ENCODE results near the gene SEMA3A.

The SEMA3A gene

GRCh38 chr7:84150370-84150769 is 44.2 kb downstream of the SEMA3A start:
- DNase-seq = peak; percentile 3

GRCh38 chr7:84149573-84149972 is 45.0 kb downstream of the SEMA3A start:
- DNase-seq = no peak

- DNase-seq = no peak
Measured at GRCh38 chr7:84145892-84146291, 48.7 kb downstream of the SEMA3A start.

GRCh38 chr7:84144935-84145334 is 49.7 kb downstream of the SEMA3A start:
- DNase-seq = no peak

- no peak for DNase-seq
Measured at GRCh38 chr7:84144480-84144879, 50.1 kb downstream of the SEMA3A start.

GRCh38 chr7:84142726-84143125 is 51.9 kb downstream of the SEMA3A start:
- no peak for DNase-seq

GRCh38 chr7:84139986-84140729 is 54.4 kb downstream of the SEMA3A start:
- DNase-seq = no peak

- no peak for DNase-seq
Measured at GRCh38 chr7:84138411-84138810, 56.2 kb downstream of the SEMA3A start.

GRCh38 chr7:84137812-84138211 is 56.8 kb downstream of the SEMA3A start:
- no peak for DNase-seq

- no peak for DNase-seq
Measured at GRCh38 chr7:84136809-84137208, 57.8 kb downstream of the SEMA3A start.

- DNase-seq = no peak
Measured at GRCh38 chr7:84136336-84136735, 58.3 kb downstream of the SEMA3A start.

GRCh38 chr7:84134169-84134568 is 60.4 kb downstream of the SEMA3A start:
- no peak for DNase-seq

- DNase-seq = no peak
Measured at GRCh38 chr7:84125654-84126053, 68.9 kb downstream of the SEMA3A start.

GRCh38 chr7:84123965-84124547 is 70.5 kb downstream of the SEMA3A start:
- DNase-seq = no peak

GRCh38 chr7:84122582-84123360 is 71.8 kb downstream of the SEMA3A start:
- no peak for DNase-seq

- DNase-seq = no peak
Measured at GRCh38 chr7:84117304-84117703, 77.3 kb downstream of the SEMA3A start.

- no peak for DNase-seq
Measured at GRCh38 chr7:84113906-84114850, 80.4 kb downstream of the SEMA3A start.

- DNase-seq = no peak
Measured at GRCh38 chr7:84113286-84113685, 81.3 kb downstream of the SEMA3A start.

GRCh38 chr7:84112771-84113170 is 81.8 kb downstream of the SEMA3A start:
- DNase-seq = no peak

- no peak for DNase-seq
Measured at GRCh38 chr7:84111842-84112241, 82.7 kb downstream of the SEMA3A start.

- no peak for DNase-seq
Measured at GRCh38 chr7:84110400-84110799, 84.2 kb downstream of the SEMA3A start.

GRCh38 chr7:84108787-84109186 is 85.8 kb downstream of the SEMA3A start:
- DNase-seq = no peak

- no peak for DNase-seq
Measured at GRCh38 chr7:84108119-84108518, 86.5 kb downstream of the SEMA3A start.
